Measurements from ENCODE around the gene CCDC102A.

Gene CCDC102A

DNA sequence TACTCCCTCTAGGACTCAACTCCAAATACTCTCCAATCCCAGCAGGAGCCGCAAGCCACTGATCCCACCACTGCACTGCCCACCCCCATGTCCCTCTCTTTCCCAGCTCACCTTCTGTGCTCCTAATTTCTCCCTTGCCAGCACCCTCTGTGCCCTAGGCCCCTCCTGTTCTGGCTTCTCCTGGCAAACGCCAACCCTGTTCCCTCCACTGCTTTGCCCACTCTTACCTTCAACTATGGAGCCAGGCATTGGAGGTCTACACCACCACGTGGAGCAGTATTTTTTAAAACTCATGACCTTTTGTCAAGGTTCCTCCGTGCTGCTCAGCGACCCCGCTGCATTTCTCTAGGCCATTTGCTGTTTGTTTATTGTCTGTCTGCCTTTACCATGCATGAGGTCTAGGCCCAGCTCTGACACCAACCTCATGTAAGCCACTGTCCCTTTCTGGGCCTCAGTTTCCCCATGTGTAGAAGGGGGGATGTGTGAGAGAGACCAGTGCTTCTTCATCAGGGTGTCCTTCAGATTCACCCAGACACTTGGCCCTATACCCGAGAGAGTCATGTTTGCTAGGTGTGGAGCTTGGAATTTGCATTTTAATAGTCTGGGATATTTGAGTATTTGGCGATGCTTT, 4.6 kb downstream of the CCDC102A start:
- DNase-seq (ENCODE audit: low spot score): no peak
- TF ChIP-seq, protein P1, sequence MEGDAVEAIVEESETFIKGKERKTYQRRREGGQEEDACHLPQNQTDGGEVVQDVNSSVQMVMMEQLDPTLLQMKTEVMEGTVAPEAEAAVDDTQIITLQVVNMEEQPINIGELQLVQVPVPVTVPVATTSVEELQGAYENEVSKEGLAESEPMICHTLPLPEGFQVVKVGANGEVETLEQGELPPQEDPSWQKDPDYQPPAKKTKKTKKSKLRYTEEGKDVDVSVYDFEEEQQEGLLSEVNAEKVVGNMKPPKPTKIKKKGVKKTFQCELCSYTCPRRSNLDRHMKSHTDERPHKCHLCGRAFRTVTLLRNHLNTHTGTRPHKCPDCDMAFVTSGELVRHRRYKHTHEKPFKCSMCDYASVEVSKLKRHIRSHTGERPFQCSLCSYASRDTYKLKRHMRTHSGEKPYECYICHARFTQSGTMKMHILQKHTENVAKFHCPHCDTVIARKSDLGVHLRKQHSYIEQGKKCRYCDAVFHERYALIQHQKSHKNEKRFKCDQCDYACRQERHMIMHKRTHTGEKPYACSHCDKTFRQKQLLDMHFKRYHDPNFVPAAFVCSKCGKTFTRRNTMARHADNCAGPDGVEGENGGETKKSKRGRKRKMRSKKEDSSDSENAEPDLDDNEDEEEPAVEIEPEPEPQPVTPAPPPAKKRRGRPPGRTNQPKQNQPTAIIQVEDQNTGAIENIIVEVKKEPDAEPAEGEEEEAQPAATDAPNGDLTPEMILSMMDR (IDR thresholded peaks at IDR 0.05; ENCODE audit: extremely low read depth, insufficient read depth, missing control alignments): no peak
- in situ Hi-C loops (cut with MboI; ENCODE audit: low pct_unique_long_range_greater_than_20kb, low sequenced_read_pairs, unreplicated experiment): no loop called here

- TF ChIP-seq, protein P1 (IDR thresholded peaks at IDR 0.05; ENCODE audit: extremely low read depth, insufficient read depth, missing control alignments): no peak
Measured at GRCh38 chr16:57531253-57531575, 5.2 kb downstream of the CCDC102A start.

GRCh38 chr16:57530522-57531252, 5.7 kb downstream of the CCDC102A start:
- in situ Hi-C loops (cut with MboI; ENCODE audit: low pct_unique_long_range_greater_than_20kb, low sequenced_read_pairs, unreplicated experiment): no loop called here
- DNase-seq (ENCODE audit: low spot score): peak; percentile 9
- TF ChIP-seq, protein P1 (IDR thresholded peaks at IDR 0.05; ENCODE audit: extremely low read depth, insufficient read depth, missing control alignments): no peak

More at GRCh38 chr16:57531253-57531575, 5.2 kb downstream of the CCDC102A start:
- peak; percentile 8 for DNase-seq (ENCODE audit: low spot score)
- in situ Hi-C loops (cut with MboI; ENCODE audit: low pct_unique_long_range_greater_than_20kb, low sequenced_read_pairs, unreplicated experiment): no loop called here

- in situ Hi-C loops (cut with MboI; ENCODE audit: low pct_unique_long_range_greater_than_20kb, low sequenced_read_pairs, unreplicated experiment): no loop called here
- DNase-seq (ENCODE audit: low spot score): peak; percentile 82
- TF ChIP-seq, protein P1 (IDR thresholded peaks at IDR 0.05; ENCODE audit: extremely low read depth, insufficient read depth, missing control alignments): no peak
Measured at GRCh38 chr16:57530104-57530521, 6.3 kb downstream of the CCDC102A start.

GRCh38 chr16:57529391-57530103, 6.8 kb downstream of the CCDC102A start:
- in situ Hi-C loops (cut with MboI; ENCODE audit: low pct_unique_long_range_greater_than_20kb, low sequenced_read_pairs, unreplicated experiment): no loop called here
- DNase-seq (ENCODE audit: low spot score): no peak
- TF ChIP-seq, protein P1 (IDR thresholded peaks at IDR 0.05; ENCODE audit: extremely low read depth, insufficient read depth, missing control alignments): no peak

DNA sequence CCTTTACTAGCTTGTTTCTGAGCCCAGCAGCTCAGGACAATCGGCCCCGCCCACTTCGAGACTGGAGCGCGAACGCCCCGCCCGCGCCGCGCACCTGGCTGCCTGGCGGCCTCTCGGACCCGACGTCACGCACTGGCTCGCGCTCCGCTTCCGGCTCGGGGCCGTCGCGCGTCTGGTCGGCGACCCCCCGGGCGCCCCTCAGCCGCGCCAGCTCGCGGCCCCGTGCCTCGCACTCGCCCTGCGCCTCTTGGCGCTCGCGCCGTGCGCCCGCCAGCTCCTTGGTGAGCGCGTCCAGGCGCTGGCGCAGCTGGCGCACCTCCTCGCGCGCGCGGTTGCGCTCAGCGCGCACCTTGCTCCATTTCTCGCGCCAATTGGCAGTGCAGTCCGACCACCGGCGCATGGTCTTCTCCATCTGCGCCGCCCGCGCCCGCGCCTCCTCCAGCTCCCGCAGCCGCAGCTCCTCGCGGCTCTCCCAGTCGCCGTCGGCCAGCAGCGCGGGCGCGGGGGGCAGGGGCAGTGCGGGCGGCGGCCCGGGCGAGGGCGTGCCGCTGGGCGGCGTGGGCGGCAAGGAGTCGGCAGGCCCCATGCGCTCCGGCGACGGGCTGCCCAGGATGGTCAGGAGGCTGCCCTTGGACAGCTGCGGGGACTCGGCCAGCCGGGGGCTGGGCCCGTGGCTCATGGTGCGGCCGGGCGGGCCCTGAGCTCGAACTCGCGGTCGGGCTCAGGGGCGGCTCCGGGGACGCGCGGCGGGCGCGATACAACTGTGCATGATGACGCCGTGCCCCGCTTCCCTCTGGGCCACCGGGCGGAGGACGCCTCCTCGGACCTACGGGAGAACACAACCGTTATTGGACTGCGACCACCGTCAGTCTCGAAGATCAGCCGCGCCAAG, 7.6 kb downstream of the CCDC102A start:
- in situ Hi-C loops (cut with MboI; ENCODE audit: low pct_unique_long_range_greater_than_20kb, low sequenced_read_pairs, unreplicated experiment): no loop called here
- DNase-seq (ENCODE audit: low spot score): no peak
- TF ChIP-seq, protein P1 (IDR thresholded peaks at IDR 0.05; ENCODE audit: extremely low read depth, insufficient read depth, missing control alignments): no peak
